Endodermal cell (in vitro differentiated cells): Measurements from ENCODE around the gene ZNF816. TPM values are rescaled to one million over a fixed set of nuclear protein-coding genes. Genes with fewer than 3 reads are reported as not detected.
A peak's percentile ranks its signal among the peaks of the same experiment; 100 is the strongest.

Source experiments
- DNase-seq: peaks from one replicate; pipeline ENCODE4 v3.0.0-alpha.2; 2017
- H3K27ac ChIP-seq: 2 replicates; pipeline ENCODE4 v1.5.1; 2013; ENCODE audit warnings: mild to moderate bottlenecking, low read depth, low read length, moderate library complexity
- H3K27me3 ChIP-seq: 2 replicates; pipeline ENCODE4 v1.6.1; 2013; ENCODE audit warnings: mild to moderate bottlenecking, low read length, moderate library complexity; ENCODE audit not compliant: insufficient read depth, control insufficient read depth, poor library complexity, severe bottlenecking
- H3K36me3 ChIP-seq: 2 replicates; pipeline ENCODE4 v1.7.0; 2013; ENCODE audit warnings: mild to moderate bottlenecking, low read length, moderate library complexity; ENCODE audit not compliant: control insufficient read depth, insufficient read depth
- H3K4me1 ChIP-seq: one replicate; pipeline ENCODE4 v1.7.0; 2013; ENCODE audit warnings: low read length; ENCODE audit not compliant: control insufficient read depth, insufficient read depth
- H3K4me3 ChIP-seq: 2 replicates; pipeline ENCODE4 v1.5.1; 2013; ENCODE audit warnings: mild to moderate bottlenecking, low read length, moderate library complexity
- H3K9ac ChIP-seq: 2 replicates; pipeline ENCODE4 v1.6.1; 2013; ENCODE audit warnings: mild to moderate bottlenecking, low read length, moderate library complexity; ENCODE audit not compliant: poor library complexity, severe bottlenecking; ENCODE audit errors: extremely low read depth
- H3K9me3 ChIP-seq: 2 replicates; pipeline ENCODE4 v1.6.1; 2013; ENCODE audit warnings: mild to moderate bottlenecking, low read length, moderate library complexity; ENCODE audit not compliant: control insufficient read depth
- H3K27ac Mint-ChIP-seq: 2 replicates; pipeline ENCODE4 v1.8.0; 2020; ENCODE audit warnings: mixed read lengths
- H3K27me3 Mint-ChIP-seq: 2 replicates; pipeline ENCODE4 v1.8.0; 2021; ENCODE audit warnings: mild to moderate bottlenecking, mixed read lengths; ENCODE audit not compliant: insufficient read depth
- H3K36me3 Mint-ChIP-seq: 2 replicates; pipeline ENCODE4 v1.8.0; 2020; ENCODE audit warnings: low read depth, mixed read lengths
- H3K4me1 Mint-ChIP-seq: 2 replicates; pipeline ENCODE4 v1.8.0; 2020; ENCODE audit warnings: mixed read lengths
- H3K4me3 Mint-ChIP-seq: 2 replicates; pipeline ENCODE4 v1.8.0; 2020; ENCODE audit warnings: mild to moderate bottlenecking, moderate library complexity, mixed read lengths
- H3K9me3 Mint-ChIP-seq: 2 replicates; pipeline ENCODE4 v1.8.0; 2020; ENCODE audit warnings: mild to moderate bottlenecking, mixed read lengths
- WGBS, 2 experiments: methylation state at CpG; one replicate each; pipeline versions ENCODE4 v1.1.5 to v1.1.7; 2013; ENCODE audit warnings: missing lambda C conversion rate in 2 of 2, mixed read lengths in 1 of 2; ENCODE audit not compliant: insufficient coverage in 1 of 2, insufficient read length in 1 of 2; 5-methylcytosine and 5-hydroxymethylcytosine counted together
- total RNA-seq, 2 donors: library from RNA; stranded (reverse); fragmentation: NEBNext Ultra II Directional in 1 of 2; extraction: Animal tissue kit (Norgen Biotek cat#: 25700) in 1 of 2; gene quantifications; 2 replicates in 1 of 2; 3 replicates in 1 of 2; pipeline ENCODE4 v1.2.1, GENCODE V29; 2021
- TF ChIP-seq, protein P1 (sequence below): fragments of 200-600 bp; sonication (generic); conservative IDR thresholded peaks from 2 replicates; pipeline ENCODE4 v1.5.0; 2021; ENCODE audit warnings: antibody characterized with exemption, mild to moderate bottlenecking

ZNF816 gene
- total RNA-seq, 2 donors from 2014 or later, result 20.7 to 24.8 TPM

GRCh38 chr19:52995711-52996110, 33.0 kb upstream of the ZNF816 start:
- no peaks in the 10 kb centered on the region for H3K36me3 Mint-ChIP-seq

GRCh38 chr19:52993342-52994178, 30.9 kb upstream of the ZNF816 start:
- Histone ChIP-seq H3K9ac (peak overlapping the region; percentile 49), H3K4me3 (peak overlapping the region; percentile 82), H3K9me3 (peaks cover 6% of the 10 kb centered on the region), H3K36me3 (peaks cover 11% of the 10 kb centered on the region), H3K27me3 (no peaks in the 10 kb centered on the region), H3K4me1 (no peaks in the 10 kb centered on the region), H3K27ac (peak overlapping the region; percentile 16)
- peaks cover 13% of the 10 kb centered on the region for H3K4me1 Mint-ChIP-seq
- peak overlapping the region; percentile 72 for H3K4me3 Mint-ChIP-seq
- peaks cover 54% of the 10 kb centered on the region for H3K27me3 Mint-ChIP-seq
- H3K9me3 Mint-ChIP-seq, result peaks cover 17% of the 10 kb centered on the region
- WGBS, 2 experiments, result 2 to 6% methylated on average over 7 to 50 of the region's 50 CpGs
- peak; percentile 91 for DNase-seq
- H3K27ac Mint-ChIP-seq, result peak overlapping the region; percentile 92
- TF ChIP-seq, protein P1, sequence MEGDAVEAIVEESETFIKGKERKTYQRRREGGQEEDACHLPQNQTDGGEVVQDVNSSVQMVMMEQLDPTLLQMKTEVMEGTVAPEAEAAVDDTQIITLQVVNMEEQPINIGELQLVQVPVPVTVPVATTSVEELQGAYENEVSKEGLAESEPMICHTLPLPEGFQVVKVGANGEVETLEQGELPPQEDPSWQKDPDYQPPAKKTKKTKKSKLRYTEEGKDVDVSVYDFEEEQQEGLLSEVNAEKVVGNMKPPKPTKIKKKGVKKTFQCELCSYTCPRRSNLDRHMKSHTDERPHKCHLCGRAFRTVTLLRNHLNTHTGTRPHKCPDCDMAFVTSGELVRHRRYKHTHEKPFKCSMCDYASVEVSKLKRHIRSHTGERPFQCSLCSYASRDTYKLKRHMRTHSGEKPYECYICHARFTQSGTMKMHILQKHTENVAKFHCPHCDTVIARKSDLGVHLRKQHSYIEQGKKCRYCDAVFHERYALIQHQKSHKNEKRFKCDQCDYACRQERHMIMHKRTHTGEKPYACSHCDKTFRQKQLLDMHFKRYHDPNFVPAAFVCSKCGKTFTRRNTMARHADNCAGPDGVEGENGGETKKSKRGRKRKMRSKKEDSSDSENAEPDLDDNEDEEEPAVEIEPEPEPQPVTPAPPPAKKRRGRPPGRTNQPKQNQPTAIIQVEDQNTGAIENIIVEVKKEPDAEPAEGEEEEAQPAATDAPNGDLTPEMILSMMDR, result peak; percentile 93
- H3K36me3 Mint-ChIP-seq, result peaks cover 17% of the 10 kb centered on the region

More at GRCh38 chr19:52995711-52996110, 33.0 kb upstream of the ZNF816 start:
- H3K9ac ChIP-seq, result no peak overlapping the region
- WGBS, 2 experiments, result 94 to 96% methylated on average over 4 to 6 of the region's 7 CpGs
- Mint-ChIP-seq H3K27me3 (peaks cover 71% of the 10 kb centered on the region), H3K4me3 (no peak overlapping the region), H3K4me1 (peaks cover 13% of the 10 kb centered on the region), H3K9me3 (peaks cover 17% of the 10 kb centered on the region), H3K27ac (no peak overlapping the region)
- peaks cover 6% of the 10 kb centered on the region for H3K9me3 ChIP-seq
- no peaks in the 10 kb centered on the region for H3K36me3 ChIP-seq
- DNase-seq, result no peak
- no peak overlapping the region for H3K27ac ChIP-seq
- no peaks in the 10 kb centered on the region for H3K4me1 ChIP-seq
- no peaks in the 10 kb centered on the region for H3K27me3 ChIP-seq
- no peak overlapping the region for H3K4me3 ChIP-seq
- TF ChIP-seq, protein P1, result no peak

DNA sequence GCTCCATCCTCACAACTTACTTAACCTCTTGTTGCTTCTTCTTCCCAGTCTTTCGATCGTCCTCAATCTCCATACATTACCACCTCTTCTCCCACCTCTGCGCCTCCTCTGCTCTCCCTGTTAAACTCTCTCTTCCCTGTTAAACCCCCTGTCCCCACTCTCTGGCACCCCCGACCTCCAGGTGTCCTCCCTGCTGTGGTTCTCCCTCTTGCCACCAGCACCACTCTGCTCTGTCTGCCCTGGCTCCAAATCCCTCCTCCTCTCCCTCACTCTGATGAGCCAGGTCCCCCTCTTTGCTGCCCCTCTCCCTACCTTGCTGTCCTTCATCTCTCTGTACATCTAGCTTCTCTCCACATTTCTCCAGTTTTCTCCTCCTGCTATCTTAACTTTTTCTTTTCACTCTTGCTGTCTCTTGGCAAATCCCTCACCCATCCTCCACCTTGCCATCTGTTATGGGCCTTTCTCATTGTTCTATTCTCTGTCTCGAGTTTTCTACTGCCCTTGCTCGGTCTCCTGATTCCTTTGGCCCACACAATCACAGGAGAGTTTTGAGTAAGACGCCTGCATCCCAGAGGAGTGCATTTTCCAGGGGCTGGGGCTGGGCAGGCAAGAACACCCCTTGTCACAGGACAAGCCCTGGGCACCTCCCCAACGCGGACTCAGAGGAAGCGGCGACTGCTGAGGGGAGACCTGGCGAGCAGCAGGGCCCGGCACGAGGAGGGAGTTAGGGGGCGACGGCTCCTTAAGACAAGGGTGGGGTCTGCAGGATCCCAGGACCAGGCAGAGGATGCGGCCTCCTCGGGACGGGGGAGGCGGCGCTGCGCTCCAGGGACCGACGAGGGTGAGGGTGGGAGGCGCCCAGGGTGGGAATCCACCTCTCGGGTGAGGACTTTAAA, 29.7 kb upstream of the ZNF816 start:
- H3K36me3 ChIP-seq, result peaks cover 23% of the 10 kb centered on the region
- no peaks in the 10 kb centered on the region for H3K4me1 ChIP-seq
- H3K4me1 Mint-ChIP-seq, result peaks cover 13% of the 10 kb centered on the region
- 45 to 61% methylated on average over 14 to 26 of the region's 26 CpGs for WGBS, 2 experiments
- H3K36me3 Mint-ChIP-seq, result peaks cover 28% of the 10 kb centered on the region
- peak overlapping the region; percentile 82 for H3K4me3 ChIP-seq
- peak overlapping the region; percentile 49 for H3K9ac ChIP-seq
- no peak overlapping the region for H3K27ac ChIP-seq
- H3K27me3 ChIP-seq, result no peaks in the 10 kb centered on the region
- DNase-seq, result peak; percentile 72
- peaks cover 16% of the 10 kb centered on the region for H3K9me3 Mint-ChIP-seq
- peak overlapping the region; percentile 72 for H3K4me3 Mint-ChIP-seq
- H3K27me3 Mint-ChIP-seq, result peaks cover 42% of the 10 kb centered on the region
- peaks cover 12% of the 10 kb centered on the region for H3K9me3 ChIP-seq
- H3K27ac Mint-ChIP-seq, result no peak overlapping the region
- TF ChIP-seq, protein P1, result no peak
